ENCODE measurements around the gene MIEF2. TPM values are rescaled to one million over a fixed set of nuclear protein-coding genes. Genes with fewer than 3 reads are reported as not detected.
A peak's percentile ranks its signal among the peaks of the same experiment; 100 is the strongest.

Gene MIEF2
- polyA plus RNA-seq, 1 donor from 2014 or later, result 74.9 TPM

- H3K9me2 ChIP-seq (ENCODE audit: insufficient read depth, low read length), result no peaks in the 10 kb centered on the region
- H3K27me3 ChIP-seq (ENCODE audit: insufficient read depth, low read depth, low read length), result no peaks in the 10 kb centered on the region
- H3K9me3 ChIP-seq (ENCODE audit: low read length), result no peaks in the 10 kb centered on the region
- no peak for TF ChIP-seq EP300 (conservative IDR thresholded peaks at IDR 0.05; ENCODE audit: poor library complexity, severe bottlenecking)
- TF ChIP-seq REST (IDR thresholded peaks at IDR 0.05; ENCODE audit: borderline replicate concordance), result peak; percentile 5
- no peaks in the 10 kb centered on the region for H3K36me3 ChIP-seq (ENCODE audit: insufficient read depth, low read length)
- no peaks in the 10 kb centered on the region for H4K20me1 ChIP-seq (ENCODE audit: insufficient read depth)
- peak overlapping the region; percentile 69 for H2AFZ ChIP-seq (ENCODE audit: low read depth, low read length)
- H3F3A ChIP-seq (ENCODE audit: insufficient read depth, low read length, poor library complexity, severe bottlenecking), result peaks cover 4% of the 10 kb centered on the region
- H3K27ac ChIP-seq (ENCODE audit: low read length), result peak overlapping the region; percentile 73
- H3K9ac ChIP-seq (ENCODE audit: low read length), result peak overlapping the region; percentile 76
- H3K79me2 ChIP-seq (replicated peaks; ENCODE audit: insufficient read depth, low read length), result peaks cover 58% of the 10 kb centered on the region
- H3K4me3 ChIP-seq (ENCODE audit: low read length), result peak overlapping the region; percentile 99
- peak overlapping the region; percentile 60 for H3K4me2 ChIP-seq (ENCODE audit: low read length)
These were observed 55.1 kb downstream of the MIEF2 start for GRCh38 chr17:18315562-18315922.

- H3K36me3 ChIP-seq (ENCODE audit: insufficient read depth, low read length), result no peaks in the 10 kb centered on the region
- no peak overlapping the region for H2AFZ ChIP-seq (ENCODE audit: low read depth, low read length)
- H3K27me3 ChIP-seq (ENCODE audit: insufficient read depth, low read depth, low read length), result no peaks in the 10 kb centered on the region
- H3F3A ChIP-seq (ENCODE audit: insufficient read depth, low read length, poor library complexity, severe bottlenecking), result peaks cover 4% of the 10 kb centered on the region
- no peaks in the 10 kb centered on the region for H3K9me2 ChIP-seq (ENCODE audit: insufficient read depth, low read length)
- TF ChIP-seq SMC3 (conservative IDR thresholded peaks at IDR 0.05; ENCODE audit: poor library complexity), result no peak
- no peak for TF ChIP-seq EZH2 (IDR thresholded peaks at IDR 0.05; ENCODE audit: borderline replicate concordance, insufficient read depth, low read length, poor library complexity, severe bottlenecking)
- no peak for TF ChIP-seq TAF1 (IDR thresholded peaks at IDR 0.05; ENCODE audit: low read depth)
- no peak for TF ChIP-seq REST (IDR thresholded peaks at IDR 0.05; ENCODE audit: borderline replicate concordance)
- no peak for TF ChIP-seq POLR2AphosphoS5 (IDR thresholded peaks at IDR 0.05)
- no peak for TF ChIP-seq RAD21 (conservative IDR thresholded peaks at IDR 0.05)
- no peak for TF ChIP-seq EP300 (conservative IDR thresholded peaks at IDR 0.05; ENCODE audit: poor library complexity, severe bottlenecking)
- TF ChIP-seq CTCF (IDR thresholded peaks at IDR 0.05; ENCODE audit: poor library complexity, severe bottlenecking), result no peak
- TF ChIP-seq MXI1 (conservative IDR thresholded peaks at IDR 0.05; ENCODE audit: poor library complexity, severe bottlenecking), result no peak
- peaks cover 55% of the 10 kb centered on the region for H3K79me2 ChIP-seq (replicated peaks; ENCODE audit: insufficient read depth, low read length)
- H3K9me3 ChIP-seq (ENCODE audit: low read length), result no peaks in the 10 kb centered on the region
- peak overlapping the region; percentile 60 for H3K4me2 ChIP-seq (ENCODE audit: low read length)
- H4K20me1 ChIP-seq (ENCODE audit: insufficient read depth), result no peaks in the 10 kb centered on the region
- peak overlapping the region; percentile 99 for H3K4me3 ChIP-seq (ENCODE audit: low read length)
- H3K27ac ChIP-seq (ENCODE audit: low read length), result no peak overlapping the region
- peak overlapping the region; percentile 76 for H3K9ac ChIP-seq (ENCODE audit: low read length)
These were observed 55.5 kb downstream of the MIEF2 start for GRCh38 chr17:18315961-18316360.

Other genes starting within 250 kb of the MIEF2 start
- gene ATPAF2, start 221.5 kb upstream of the MIEF2 start, polyA plus RNA-seq, result 30.5 and 33.3 TPM in 2 replicates
- gene GID4, start 221.3 kb upstream of the MIEF2 start, polyA plus RNA-seq, result 3.6 and 4.9 TPM in 2 replicates
- gene DRG2, start 172.7 kb upstream of the MIEF2 start, polyA plus RNA-seq, result 40.6 and 51.2 TPM in 2 replicates
- 1.5 and 1.9 TPM in 2 replicates for gene MYO15A, start 151.9 kb upstream of the MIEF2 start, polyA plus RNA-seq
- gene ALKBH5, start 76.8 kb upstream of the MIEF2 start, polyA plus RNA-seq, result 55.0 and 63.0 TPM in 2 replicates
- 52.2 and 59.5 TPM in 2 replicates for gene LLGL1, start 35.0 kb upstream of the MIEF2 start, polyA plus RNA-seq
- 93.0 and 120 TPM in 2 replicates for gene FLII, start 1.9 kb upstream of the MIEF2 start, polyA plus RNA-seq
- gene TOP3A, start 54.3 kb downstream of the MIEF2 start, polyA plus RNA-seq, result 22.9 and 31.9 TPM in 2 replicates
- gene SMCR8, start 54.6 kb downstream of the MIEF2 start, polyA plus RNA-seq, result 4.3 and 6.9 TPM in 2 replicates
- gene SHMT1, start 102.9 kb downstream of the MIEF2 start, polyA plus RNA-seq, result 4.5 and 5.8 TPM in 2 replicates
- gene EVPLL, start 117.1 kb downstream of the MIEF2 start, polyA plus RNA-seq, result not detected in 2 replicates
- not detected in 2 replicates for gene LGALS9C, start 216.1 kb downstream of the MIEF2 start, polyA plus RNA-seq